Measurements from ENCODE around the gene SMYD1. TPM values are rescaled to one million over a fixed set of nuclear protein-coding genes. Genes with fewer than 3 reads are reported as not detected.

Gene SMYD1
- total RNA-seq, 1 donor from 2014 or later, result not detected

DNA sequence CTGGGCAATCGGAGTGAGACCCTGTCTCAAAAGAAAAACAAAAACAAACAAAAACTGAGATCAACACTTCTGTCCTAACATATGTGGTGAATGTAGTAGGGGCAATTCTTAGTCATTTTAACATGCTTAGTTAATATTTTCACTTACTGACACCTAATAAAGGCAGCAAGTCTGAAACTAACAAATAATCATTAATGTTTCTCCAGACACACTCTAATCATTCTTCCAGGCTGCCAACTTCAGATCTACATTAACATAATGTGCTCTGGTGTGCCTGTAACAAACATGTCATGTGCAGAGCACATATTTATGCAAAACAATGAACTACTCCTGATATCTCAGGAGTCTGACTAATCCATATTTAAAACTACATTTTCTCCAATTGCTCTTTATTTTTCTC, 18.0 kb upstream of the SMYD1 start:
- Mint-ChIP-seq H3K4me1 (peaks cover 15% of the 10 kb centered on the region), H3K36me3 (peaks cover 16% of the 10 kb centered on the region), H3K9me3 (no peaks in the 10 kb centered on the region), H3K27me3 (ENCODE audit: insufficient read depth, low read depth) (no peaks in the 10 kb centered on the region), H3K4me3 (no peak overlapping the region), H3K27ac (no peak overlapping the region)
- Histone ChIP-seq H3K27ac (no peak overlapping the region), H2AFZ (replicated peaks) (no peak overlapping the region), H3K9me3 (ENCODE audit: low read depth) (no peaks in the 10 kb centered on the region), H3K36me3 (peaks cover 8% of the 10 kb centered on the region), H3K4me3 (no peak overlapping the region), H4K20me1 (ENCODE audit: low read depth) (peaks cover 9% of the 10 kb centered on the region), H3F3A (ENCODE audit: low read depth) (no peaks in the 10 kb centered on the region), H3K9ac (no peak overlapping the region), H3K79me2 (ENCODE audit: low read depth) (peaks cover 52% of the 10 kb centered on the region), H3K4me1 (peaks cover 15% of the 10 kb centered on the region), H3K27me3 (no peaks in the 10 kb centered on the region), H3K4me2 (no peak overlapping the region)
- TF ChIP-seq EZH2phosphoT487 (IDR thresholded peaks at IDR 0.05), result no peak
- TF ChIP-seq, protein P1, sequence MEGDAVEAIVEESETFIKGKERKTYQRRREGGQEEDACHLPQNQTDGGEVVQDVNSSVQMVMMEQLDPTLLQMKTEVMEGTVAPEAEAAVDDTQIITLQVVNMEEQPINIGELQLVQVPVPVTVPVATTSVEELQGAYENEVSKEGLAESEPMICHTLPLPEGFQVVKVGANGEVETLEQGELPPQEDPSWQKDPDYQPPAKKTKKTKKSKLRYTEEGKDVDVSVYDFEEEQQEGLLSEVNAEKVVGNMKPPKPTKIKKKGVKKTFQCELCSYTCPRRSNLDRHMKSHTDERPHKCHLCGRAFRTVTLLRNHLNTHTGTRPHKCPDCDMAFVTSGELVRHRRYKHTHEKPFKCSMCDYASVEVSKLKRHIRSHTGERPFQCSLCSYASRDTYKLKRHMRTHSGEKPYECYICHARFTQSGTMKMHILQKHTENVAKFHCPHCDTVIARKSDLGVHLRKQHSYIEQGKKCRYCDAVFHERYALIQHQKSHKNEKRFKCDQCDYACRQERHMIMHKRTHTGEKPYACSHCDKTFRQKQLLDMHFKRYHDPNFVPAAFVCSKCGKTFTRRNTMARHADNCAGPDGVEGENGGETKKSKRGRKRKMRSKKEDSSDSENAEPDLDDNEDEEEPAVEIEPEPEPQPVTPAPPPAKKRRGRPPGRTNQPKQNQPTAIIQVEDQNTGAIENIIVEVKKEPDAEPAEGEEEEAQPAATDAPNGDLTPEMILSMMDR (IDR thresholded peaks at IDR 0.05), result no peak
- no peak for TF ChIP-seq EZH2 (IDR thresholded peaks at IDR 0.05)
- DNase-seq (ENCODE audit: low spot score), result no peak

DNA sequence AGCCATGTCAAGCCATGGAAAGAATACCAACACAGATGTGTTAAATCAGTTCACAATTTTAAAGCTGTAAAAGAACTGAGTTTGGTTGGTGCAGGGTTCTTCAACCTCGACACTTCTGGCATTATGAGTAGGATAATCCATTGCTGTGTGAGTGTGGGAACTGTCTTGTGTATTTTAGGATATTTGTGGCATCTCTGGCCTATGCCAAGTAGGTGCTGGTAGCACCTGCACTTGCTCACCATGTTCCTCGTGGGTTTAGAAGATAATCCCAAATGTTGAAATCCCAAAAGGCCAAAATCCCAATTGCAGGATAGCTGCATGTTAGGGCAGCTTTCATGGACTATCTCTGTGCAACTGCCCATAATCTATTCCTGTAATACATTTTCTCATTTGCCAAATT, 15.8 kb upstream of the SMYD1 start:
- no peak overlapping the region for H2AFZ ChIP-seq (replicated peaks)
- peaks cover 27% of the 10 kb centered on the region for H3K4me1 Mint-ChIP-seq
- H3K4me2 ChIP-seq, result no peak overlapping the region
- no peak for DNase-seq (ENCODE audit: low spot score)
- no peaks in the 10 kb centered on the region for H3K27me3 ChIP-seq
- H3K9me3 ChIP-seq (ENCODE audit: low read depth), result no peaks in the 10 kb centered on the region
- H3K4me3 Mint-ChIP-seq, result no peak overlapping the region
- H3K27ac ChIP-seq, result no peak overlapping the region
- peaks cover 13% of the 10 kb centered on the region for H3K36me3 Mint-ChIP-seq
- H3K27me3 Mint-ChIP-seq (ENCODE audit: insufficient read depth, low read depth), result no peaks in the 10 kb centered on the region
- H4K20me1 ChIP-seq (ENCODE audit: low read depth), result peaks cover 9% of the 10 kb centered on the region
- H3K36me3 ChIP-seq, result peaks cover 8% of the 10 kb centered on the region
- no peak overlapping the region for H3K4me3 ChIP-seq
- H3K9me3 Mint-ChIP-seq, result no peaks in the 10 kb centered on the region
- H3K27ac Mint-ChIP-seq, result no peak overlapping the region
- peaks cover 54% of the 10 kb centered on the region for H3K79me2 ChIP-seq (ENCODE audit: low read depth)
- no peaks in the 10 kb centered on the region for H3F3A ChIP-seq (ENCODE audit: low read depth)
- H3K4me1 ChIP-seq, result peaks cover 18% of the 10 kb centered on the region
- TF ChIP-seq EZH2 (IDR thresholded peaks at IDR 0.05) (no peak), EZH2phosphoT487 (IDR thresholded peaks at IDR 0.05) (no peak)
- TF ChIP-seq, protein P1 (IDR thresholded peaks at IDR 0.05), result no peak
- no peak overlapping the region for H3K9ac ChIP-seq

DNA sequence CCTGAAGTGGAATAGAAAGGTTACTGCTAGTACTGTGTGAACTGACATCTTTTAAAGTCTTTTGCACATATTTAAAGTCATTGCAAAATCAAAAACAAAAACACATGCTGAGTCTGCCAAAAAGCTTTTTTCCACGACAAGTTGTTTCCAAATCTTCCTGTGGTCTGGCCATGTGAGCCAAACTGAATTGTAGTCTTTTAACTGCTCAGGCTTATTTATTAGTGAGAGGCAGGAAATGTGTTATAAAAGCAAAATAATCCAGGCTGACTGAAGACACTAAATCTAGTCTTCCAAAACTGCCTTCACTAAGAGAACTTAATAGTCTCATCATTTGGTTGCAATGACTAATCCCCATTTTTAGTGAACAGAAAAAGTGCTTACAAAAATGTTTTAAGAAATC, 14.3 kb upstream of the SMYD1 start:
- Histone ChIP-seq H3F3A (ENCODE audit: low read depth) (no peaks in the 10 kb centered on the region), H3K9ac (no peak overlapping the region), H3K36me3 (peaks cover 8% of the 10 kb centered on the region), H3K9me3 (ENCODE audit: low read depth) (no peaks in the 10 kb centered on the region), H3K4me3 (no peak overlapping the region), H2AFZ (replicated peaks) (no peak overlapping the region), H3K79me2 (ENCODE audit: low read depth) (peaks cover 54% of the 10 kb centered on the region), H4K20me1 (ENCODE audit: low read depth) (peaks cover 9% of the 10 kb centered on the region), H3K27ac (no peak overlapping the region), H3K27me3 (no peaks in the 10 kb centered on the region), H3K4me2 (peak overlapping the region; percentile 76), H3K4me1 (peaks cover 18% of the 10 kb centered on the region)
- no peak for DNase-seq (ENCODE audit: low spot score)
- TF ChIP-seq EZH2phosphoT487 (IDR thresholded peaks at IDR 0.05) (no peak), EZH2 (IDR thresholded peaks at IDR 0.05) (no peak)
- TF ChIP-seq, protein P1 (IDR thresholded peaks at IDR 0.05), result no peak
- no peaks in the 10 kb centered on the region for H3K9me3 Mint-ChIP-seq
- H3K27ac Mint-ChIP-seq, result no peak overlapping the region
- H3K4me1 Mint-ChIP-seq, result peaks cover 27% of the 10 kb centered on the region
- no peak overlapping the region for H3K4me3 Mint-ChIP-seq
- H3K27me3 Mint-ChIP-seq (ENCODE audit: insufficient read depth, low read depth), result no peaks in the 10 kb centered on the region
- H3K36me3 Mint-ChIP-seq, result peaks cover 13% of the 10 kb centered on the region

All from neural progenitor cell (in vitro differentiated cells).